HEK293 (cell line): ENCODE results near the gene ARL5A.

Source experiments
- CTCF ChIA-PET: fragments of 350-600 bp; formaldehyde crosslinking; extraction: SDS; loops from one replicate; lab custom pipeline; 2021; ENCODE audit warnings: antibody characterized with exemption; lab: Yijun Ruan, JAX
- POLR2A ChIA-PET: fragments of 300-600 bp; formaldehyde crosslinking; extraction: SDS; loops from one replicate; lab custom pipeline; 2020; ENCODE audit warnings: antibody characterized with exemption, inconsistent platforms; lab: Yijun Ruan, JAX
- H3K27ac ChIP-seq: fragments of 200-500 bp; sonication (Bioruptor generic); 2 replicates; pipeline ENCODE4 v1.5.1; 2014; ENCODE audit warnings: low read depth, low read length, control low read depth, inconsistent platforms; ENCODE audit errors: extremely low read depth
- H3K36me3 ChIP-seq, 2 experiments: fragments of 200-500 bp in 1 of 2; sonication (Bioruptor generic) in 1 of 2; 1 replicate in 1 of 2; 2 replicates in 1 of 2; pipeline ENCODE4 v1.5.1; 2014 to 2017; ENCODE audit warnings: inconsistent platforms in 2 of 2, low read length in 2 of 2; ENCODE audit not compliant: control insufficient read depth in 2 of 2, insufficient read depth in 1 of 2
- H3K4me1 ChIP-seq: fragments of 200-500 bp; sonication (Bioruptor generic); 2 replicates; pipeline ENCODE4 v1.5.1; 2014; ENCODE audit warnings: mild to moderate bottlenecking, low read length, inconsistent platforms; ENCODE audit not compliant: control insufficient read depth, insufficient read depth
- H3K4me3 ChIP-seq: 2 replicates; pipeline ENCODE4 v1.5.1; 2011; ENCODE audit warnings: low read depth, mild to moderate bottlenecking, control low read depth, low read length, moderate library complexity
- H3K9me3 ChIP-seq: fragments of 200-500 bp; sonication (Bioruptor generic); 2 replicates; pipeline ENCODE4 v1.5.1; 2014; ENCODE audit warnings: low read depth, low read length, inconsistent platforms; ENCODE audit not compliant: control insufficient read depth, insufficient read depth
- BCL6B ChIP-seq: fragments of 450-650 bp; formaldehyde crosslinking; IDR thresholded peaks from 2 replicates; pipeline ENCODE4 v1.5.1; 2017; ENCODE audit warnings: missing biosample characterization, missing genetic modification characterization
- FEZF1 ChIP-seq: fragments of 450-650 bp; formaldehyde crosslinking; IDR thresholded peaks from 2 replicates; pipeline ENCODE4 v1.5.1; 2016; ENCODE audit warnings: missing biosample characterization, missing genetic modification characterization
- KLF9 ChIP-seq: fragments of 450-650 bp; formaldehyde crosslinking; IDR thresholded peaks from 2 replicates; pipeline ENCODE4 v1.5.1; 2016; ENCODE audit warnings: missing biosample characterization, missing genetic modification characterization, low read depth
- PBX3 ChIP-seq: sonication (generic); formaldehyde crosslinking; IDR thresholded peaks from 2 replicates; pipeline ENCODE4 v1.8.1; 2022; ENCODE audit warnings: mild to moderate bottlenecking, moderate library complexity, missing genetic modification reagents
- PRDM10 ChIP-seq: fragments of 450-650 bp; formaldehyde crosslinking; IDR thresholded peaks from 2 replicates; pipeline ENCODE4 v1.5.1; 2016; ENCODE audit warnings: missing biosample characterization, missing genetic modification characterization
- PRDM6 ChIP-seq: fragments of 450-650 bp; formaldehyde crosslinking; IDR thresholded peaks from 2 replicates; pipeline ENCODE4 v1.5.1; 2017; ENCODE audit warnings: missing biosample characterization, missing genetic modification characterization
- SCRT1 ChIP-seq: fragments of 450-650 bp; formaldehyde crosslinking; IDR thresholded peaks from 2 replicates; pipeline ENCODE4 v1.5.1; 2016; ENCODE audit warnings: missing biosample characterization, missing genetic modification characterization, borderline replicate concordance
- YY1 ChIP-seq: fragments of 450-650 bp; formaldehyde crosslinking; IDR thresholded peaks from 2 replicates; pipeline ENCODE4 v1.5.1; 2018; ENCODE audit warnings: missing biosample characterization, missing genetic modification characterization
- YY2 ChIP-seq: fragments of 450-650 bp; formaldehyde crosslinking; IDR thresholded peaks from 2 replicates; pipeline ENCODE4 v1.5.1; 2016; ENCODE audit warnings: missing biosample characterization, missing genetic modification characterization
- ZBTB8A ChIP-seq: fragments of 450-650 bp; formaldehyde crosslinking; IDR thresholded peaks from 2 replicates; pipeline ENCODE4 v1.5.1; 2016; ENCODE audit warnings: missing biosample characterization, missing genetic modification characterization
- ZFP69B ChIP-seq: fragments of 450-650 bp; formaldehyde crosslinking; IDR thresholded peaks from 2 replicates; pipeline ENCODE4 v1.5.1; 2016; ENCODE audit warnings: missing biosample characterization, missing genetic modification characterization
- ZIC2 ChIP-seq: fragments of 450-650 bp; formaldehyde crosslinking; IDR thresholded peaks from 2 replicates; pipeline ENCODE4 v1.5.1; 2016; ENCODE audit warnings: missing biosample characterization, missing genetic modification characterization
- ZNF10 ChIP-seq: fragments of 450-650 bp; formaldehyde crosslinking; IDR thresholded peaks from 2 replicates; pipeline ENCODE4 v1.5.1; 2017; ENCODE audit warnings: missing biosample characterization, missing genetic modification characterization
- ZNF169 ChIP-seq: fragments of 450-650 bp; formaldehyde crosslinking; IDR thresholded peaks from 2 replicates; pipeline ENCODE4 v1.5.1; 2016; ENCODE audit warnings: missing biosample characterization, missing genetic modification characterization
- ZNF211 ChIP-seq: fragments of 450-650 bp; formaldehyde crosslinking; IDR thresholded peaks from 2 replicates; pipeline ENCODE4 v1.5.1; 2016; ENCODE audit warnings: low read depth, missing biosample characterization, missing genetic modification characterization
- ZNF248 ChIP-seq: fragments of 450-650 bp; formaldehyde crosslinking; IDR thresholded peaks from 2 replicates; pipeline ENCODE4 v1.5.1; 2017; ENCODE audit warnings: missing biosample characterization, missing genetic modification characterization
- ZNF341 ChIP-seq: fragments of 450-650 bp; formaldehyde crosslinking; IDR thresholded peaks from 2 replicates; pipeline ENCODE4; 2016; ENCODE audit warnings: low read depth, missing biosample characterization, missing genetic modification characterization
- ZNF354C ChIP-seq: fragments of 450-650 bp; formaldehyde crosslinking; IDR thresholded peaks from 2 replicates; pipeline ENCODE4 v1.5.1; 2016; ENCODE audit warnings: missing biosample characterization, missing genetic modification characterization, low read depth, borderline replicate concordance
- ZNF362 ChIP-seq: fragments of 450-650 bp; formaldehyde crosslinking; IDR thresholded peaks from 2 replicates; pipeline ENCODE4 v1.5.1; 2016; ENCODE audit warnings: missing biosample characterization, missing genetic modification characterization
- ZNF423 ChIP-seq: fragments of 450-650 bp; formaldehyde crosslinking; IDR thresholded peaks from 2 replicates; pipeline ENCODE4 v1.5.1; 2016; ENCODE audit warnings: missing biosample characterization, missing genetic modification characterization
- ZNF501 ChIP-seq: fragments of 450-650 bp; formaldehyde crosslinking; IDR thresholded peaks from 2 replicates; pipeline ENCODE4 v1.5.1; 2016; ENCODE audit warnings: missing biosample characterization, missing genetic modification characterization
- ZNF621 ChIP-seq: fragments of 450-650 bp; formaldehyde crosslinking; IDR thresholded peaks from 2 replicates; pipeline ENCODE4 v1.5.1; 2017; ENCODE audit warnings: missing biosample characterization, missing genetic modification characterization
- ZNF624 ChIP-seq: fragments of 450-650 bp; formaldehyde crosslinking; IDR thresholded peaks from 2 replicates; pipeline ENCODE4 v1.5.1; 2017; ENCODE audit warnings: missing biosample characterization, missing genetic modification characterization
- ZNF645 ChIP-seq: fragments of 450-650 bp; formaldehyde crosslinking; IDR thresholded peaks from 2 replicates; pipeline ENCODE4; 2016; ENCODE audit warnings: missing biosample characterization, missing genetic modification characterization
- ZNF677 ChIP-seq: fragments of 450-650 bp; IDR thresholded peaks from 2 replicates; pipeline ENCODE4 v1.5.0; 2018; ENCODE audit warnings: missing biosample characterization, mild to moderate bottlenecking, missing genetic modification characterization, moderate library complexity
- ZNF747 ChIP-seq: fragments of 450-650 bp; formaldehyde crosslinking; IDR thresholded peaks from 2 replicates; pipeline ENCODE4 v1.5.1; 2016; ENCODE audit warnings: missing biosample characterization, missing genetic modification characterization
- ZNF777 ChIP-seq: fragments of 450-650 bp; formaldehyde crosslinking; IDR thresholded peaks from 2 replicates; pipeline ENCODE4 v1.5.1; 2017; ENCODE audit warnings: missing biosample characterization, missing genetic modification characterization, borderline replicate concordance
- ZNF843 ChIP-seq: fragments of 450-650 bp; formaldehyde crosslinking; IDR thresholded peaks from 2 replicates; pipeline ENCODE4 v1.5.1; 2016; ENCODE audit warnings: missing biosample characterization, missing genetic modification characterization

The ARL5A gene

GRCh38 chr2:151842830-151843690 is 14.8 kb upstream of the ARL5A start:
- no peaks in the 10 kb centered on the region for H3K9me3 ChIP-seq
- no peak overlapping the region for H3K27ac ChIP-seq
- 0 out of 2 replicates have a peak, but pooled peaks cover 3% of the 10 kb centered on the region for H3K4me1 ChIP-seq

GRCh38 chr2:151841047-151841424 is 12.8 kb upstream of the ARL5A start:
- POLR2A ChIA-PET: interaction anchor here (1.1 kb wide), 1 partner anchor 13 kb away, joined by 3 read pairs; the partner anchor contains the start of gene ARL5A
- Histone ChIP-seq H3K4me1 (0 out of 2 replicates have a peak, but pooled peaks cover 3% of the 10 kb centered on the region), H3K4me3 (no peak overlapping the region), H3K36me3 (peaks cover 0 to 29% of the 10 kb centered on the region in 2 experiments; a peak in 1 of 3 replicates), H3K9me3 (no peaks in the 10 kb centered on the region), H3K27ac (no peak overlapping the region)
- CTCF ChIA-PET: interaction anchor here (0.6 kb wide), 1 partner anchor 352 kb away, joined by 4 read pairs; no protein-coding TSS in a partner anchor
- TF ChIP-seq ZNF777 (tag by site-specific recombination): no peak
- TF ChIP-seq ZNF624 (tag by site-specific recombination): no peak
- no peak for TF ChIP-seq ZNF341 (tag by site-specific recombination)
- TF ChIP-seq ZFP69B: no peak
- TF ChIP-seq PRDM6 (tag by site-specific recombination): no peak
- no peak for TF ChIP-seq ZNF747 (tag by site-specific recombination)
- TF ChIP-seq FEZF1 (tag by site-specific recombination): no peak
- no peak for TF ChIP-seq ZNF362
- TF ChIP-seq ZNF211 (tag by site-specific recombination): no peak
- TF ChIP-seq PRDM10 (tag by site-specific recombination): no peak
- no peak for TF ChIP-seq BCL6B (tag by site-specific recombination)
- TF ChIP-seq ZNF248 (tag by site-specific recombination): no peak

More at GRCh38 chr2:151842830-151843690, 14.8 kb upstream of the ARL5A start:
- Histone ChIP-seq H3K36me3 (peaks cover 0 to 27% of the 10 kb centered on the region in 2 experiments; a peak in 1 of 3 replicates), H3K4me3 (no peak overlapping the region)
- no peak for TF ChIP-seq ZNF501
- no peak for TF ChIP-seq ZNF169 (tag by site-specific recombination)
- no peak for TF ChIP-seq ZNF621 (tag by site-specific recombination)
- no peak for TF ChIP-seq ZNF423
- TF ChIP-seq YY1 (tag by site-specific recombination): no peak
- no peak for TF ChIP-seq ZBTB8A (tag by site-specific recombination)
- TF ChIP-seq ZNF10 (tag by site-specific recombination): no peak
- no peak for TF ChIP-seq ZNF624 (tag by site-specific recombination)
- TF ChIP-seq KLF9 (tag by site-specific recombination): no peak
- no peak for TF ChIP-seq ZNF354C (tag by site-specific recombination)
- no peak for TF ChIP-seq ZNF843 (tag by site-specific recombination)
- TF ChIP-seq PBX3 (CRISPR knock-in tag): no peak
- no peak for TF ChIP-seq ZNF677
- no peak for TF ChIP-seq SCRT1 (tag by site-specific recombination)
- no peak for TF ChIP-seq YY2 (tag by site-specific recombination)
- no peak for TF ChIP-seq ZNF645
- TF ChIP-seq ZIC2 (tag by site-specific recombination): no peak
- TF ChIP-seq, all 188 proteins: peak for 0
- POLR2A ChIA-PET: no interaction called here
- CTCF ChIA-PET: no interaction called here
